Activated effector memory CD4-positive, alpha-beta T cell treated with anti-CD3 and anti-CD28 coated beads, Interleukin-2, amount 50 U/mL, for 16 hours (primary cell): ENCODE data around the gene DBR1.

ENCODE experiments used
- DNase-seq: peaks from one replicate; pipeline ENCODE4 v3.0.0-alpha.2; 2020

Gene DBR1

DNA sequence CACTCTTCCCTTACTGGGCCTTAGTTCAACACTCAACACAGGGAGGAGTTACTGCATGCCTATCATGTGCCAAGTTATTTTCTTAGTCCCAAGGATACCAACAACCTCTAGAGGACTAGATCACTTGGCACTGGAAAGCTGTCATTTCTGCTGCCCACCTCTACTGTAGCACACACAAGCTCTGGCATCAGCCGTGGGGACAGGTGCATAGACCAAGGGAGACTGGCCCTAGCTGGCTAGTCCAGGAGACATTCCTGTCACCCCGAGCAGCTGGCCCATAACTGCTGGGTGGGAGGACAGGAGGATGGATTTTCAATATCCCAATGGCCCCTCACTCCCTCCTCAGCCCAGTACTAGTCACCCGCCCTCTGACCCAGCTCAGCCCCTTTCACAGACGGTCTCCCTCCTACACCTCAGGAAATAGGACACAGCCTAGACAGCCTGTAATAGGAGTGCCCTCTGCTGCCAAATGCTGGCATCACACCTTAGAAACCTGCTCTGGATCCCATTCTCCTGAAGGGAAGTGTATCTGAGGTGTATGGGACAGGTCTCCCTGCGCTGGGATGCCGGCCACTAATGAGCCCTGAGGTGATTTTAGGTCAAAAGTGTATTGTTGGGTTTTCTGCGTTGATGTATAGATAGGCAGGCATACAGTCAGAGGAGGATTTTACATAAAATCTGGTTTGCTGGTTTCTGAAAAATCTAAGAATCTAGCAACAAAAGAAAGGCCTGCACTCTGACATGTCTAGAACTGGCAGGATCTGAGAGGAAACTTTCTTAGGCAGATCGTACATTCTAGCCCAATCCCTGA, 55.9 kb downstream of the DBR1 start:
- DNase-seq = peak; percentile 83

- no peak for DNase-seq
Measured at GRCh38 chr3:138114988-138115971, 59.4 kb downstream of the DBR1 start, which contains the start of gene DZIP1L. DZIP1L (minus strand) TSS chr3:138115608; CDS start chr3:138103971, 11,637 bp downstream.

DNA sequence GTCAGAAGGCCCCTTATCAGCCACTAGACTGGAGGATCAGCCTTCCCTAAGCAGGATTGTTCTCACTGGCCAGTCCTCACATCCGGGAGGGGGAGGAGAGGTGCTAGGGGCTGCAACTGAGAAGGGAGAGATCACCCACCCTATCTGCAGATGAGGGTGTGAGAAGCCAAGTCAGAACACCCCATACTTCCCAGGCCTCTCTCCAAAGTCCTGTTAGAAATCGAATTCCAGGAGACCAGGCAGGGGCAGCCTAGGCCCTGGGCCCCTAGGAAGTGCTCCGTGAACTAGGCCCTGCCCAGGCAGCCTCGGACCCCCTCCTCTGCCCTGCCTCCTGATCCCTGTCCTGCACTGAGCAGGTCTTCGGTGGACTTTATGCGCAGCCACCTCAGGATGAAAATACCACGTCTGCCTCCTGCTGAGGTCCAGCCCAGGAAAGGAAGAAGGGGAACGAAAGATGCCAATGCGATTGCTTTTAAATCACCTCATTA, 60.2 kb downstream of the DBR1 start:
- no peak for DNase-seq

DNA sequence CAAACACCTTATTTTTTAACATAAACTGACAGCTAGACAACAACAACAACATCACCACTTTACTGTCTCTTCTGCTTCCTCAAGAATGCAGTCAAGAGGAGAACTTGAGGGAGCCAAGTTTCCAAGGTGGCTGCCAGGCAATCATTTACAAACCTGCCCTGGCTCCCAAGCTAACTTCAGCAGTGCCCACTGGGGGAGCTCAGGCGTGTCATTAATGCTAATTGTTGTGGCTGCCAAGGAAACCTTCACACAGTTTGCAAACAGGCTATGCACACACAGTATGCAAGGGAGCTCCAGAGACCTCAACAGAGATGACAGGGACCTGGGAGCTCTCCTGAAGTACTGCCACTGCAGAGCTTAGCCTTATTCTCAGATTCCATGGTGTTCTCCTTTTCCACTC, 61.4 kb downstream of the DBR1 start:
- no peak for DNase-seq

DNA sequence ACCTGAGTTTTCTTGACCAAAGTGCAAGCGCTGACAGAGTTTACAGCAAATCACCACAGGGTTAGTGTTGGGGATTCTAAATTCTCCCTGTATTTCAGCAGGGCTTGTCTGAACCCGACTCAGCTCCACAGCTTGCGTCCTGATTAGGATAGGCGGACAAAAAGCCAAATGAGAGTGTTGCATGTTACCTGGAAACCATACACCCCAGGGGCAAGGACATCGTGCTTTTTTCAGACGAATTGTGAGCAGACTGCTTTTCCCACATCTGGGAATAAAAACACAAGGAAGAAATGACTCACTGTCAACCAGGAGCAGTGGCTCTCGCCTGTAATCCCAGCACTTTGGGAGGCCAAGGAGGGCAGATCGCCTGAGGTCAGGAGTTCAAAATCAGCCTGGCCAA, 62.4 kb downstream of the DBR1 start:
- DNase-seq = no peak
